B cell (primary cell): Measurements from ENCODE around the gene MCRIP2. TPM values are rescaled to one million over a fixed set of nuclear protein-coding genes. Genes with fewer than 3 reads are reported as not detected.

Experiments
- ATAC-seq: fragments of 200-7000 bp; cut with Tn5 transposase; one replicate; pipeline ENCODE4 v1.10.0; 2021; ENCODE audit warnings: low read depth, mild to moderate bottlenecking, moderate number of reproducible peaks, moderate library complexity
- CTCF ChIA-PET: fragments of 350-600 bp; sonication (Branson Sonifier 250); formaldehyde crosslinking; loops from one replicate; lab custom pipeline; 2021; ENCODE audit warnings: antibody characterized with exemption, inconsistent platforms; lab: Charles Lee
- POLR2A ChIA-PET: fragments of 350-600 bp; sonication (Branson Sonifier 250); formaldehyde crosslinking; loops from one replicate; lab custom pipeline; 2021; ENCODE audit warnings: antibody characterized with exemption; lab: Charles Lee
- DNase-seq: peaks from one replicate; pipeline ENCODE4 v3.0.0; 2013
- H2AFZ ChIP-seq: 2 replicates; pipeline ENCODE4 v1.6.1; 2012; ENCODE audit warnings: mild to moderate bottlenecking, low read depth, low read length; ENCODE audit not compliant: insufficient read depth, poor library complexity, severe bottlenecking
- H3K27ac ChIP-seq, 2 donors: 1 replicate in 1 of 2; 2 replicates in 1 of 2; pipeline ENCODE4 v1.5.1; 2012 to 2013; ENCODE audit warnings: low read length in 2 of 2, mild to moderate bottlenecking in 2 of 2, moderate library complexity in 1 of 2
- H3K27me3 ChIP-seq, 4 experiments: fragments of 200-600 bp in 1 of 4; sonication (generic) in 1 of 4; replicated peaks in 1 of 4; 1 replicate in 2 of 4; 2 replicates in 2 of 4; pipeline versions ENCODE4 v1.6.1 to v1.7.0; 2013 to 2016; ENCODE audit warnings: low read length in 3 of 4, mild to moderate bottlenecking in 2 of 4, mixed read lengths in 1 of 4, moderate library complexity in 1 of 4; ENCODE audit not compliant: insufficient read depth in 4 of 4, control insufficient read depth in 3 of 4; ENCODE audit errors: control extremely low read depth in 1 of 4
- H3K36me3 ChIP-seq, 2 experiments: replicated peaks in 1 of 2; 1 replicate in 1 of 2; 2 replicates in 1 of 2; pipeline versions ENCODE4 v1.6.1 to v1.7.1; 2013; ENCODE audit warnings: low read length in 1 of 2; ENCODE audit not compliant: insufficient read depth in 2 of 2, control insufficient read depth in 1 of 2; ENCODE audit errors: control extremely low read depth in 1 of 2, extremely low read depth in 1 of 2
- H3K4me1 ChIP-seq, 2 donors: fragments of 200-600 bp in 1 of 2; sonication (generic) in 1 of 2; 1 replicate in 1 of 2; 2 replicates in 1 of 2; pipeline versions ENCODE4 v1.5.1 to v1.6.1; 2013 to 2017; ENCODE audit warnings: low read length in 2 of 2; ENCODE audit not compliant: control insufficient read depth in 2 of 2, insufficient read depth in 2 of 2
- H3K4me2 ChIP-seq: replicated peaks from 2 replicates; pipeline ENCODE3; 2012; ENCODE audit warnings: mild to moderate bottlenecking, low read depth, low read length; ENCODE audit not compliant: poor library complexity, severe bottlenecking
- H3K4me3 ChIP-seq, 5 experiments: fragments of 200-600 bp in 1 of 5; sonication (generic) in 1 of 5; 1 replicate in 3 of 5; 2 replicates in 2 of 5; pipeline versions ENCODE4 v1.5.1 to v1.7.0; 2011 to 2016; ENCODE audit warnings: low read length in 4 of 5, mild to moderate bottlenecking in 4 of 5, low read depth in 2 of 5, control low read depth in 1 of 5, moderate library complexity in 1 of 5; ENCODE audit not compliant: insufficient read depth in 1 of 5; ENCODE audit errors: control extremely low read depth in 1 of 5, extremely low read depth in 1 of 5
- H3K79me2 ChIP-seq: fragments of 200-600 bp; sonication (generic); one replicate; pipeline ENCODE4 v1.6.0; 2016; ENCODE audit warnings: low read length; ENCODE audit not compliant: control insufficient read depth, insufficient read depth
- H3K9ac ChIP-seq: fragments of 200-600 bp; sonication (generic); 2 replicates; pipeline ENCODE4 v1.6.1; 2017; ENCODE audit warnings: mild to moderate bottlenecking, low read length, moderate library complexity
- H3K9me3 ChIP-seq, 3 donors: one replicate each; pipeline versions ENCODE4 v1.6.1 to v1.7.1; 2013; ENCODE audit warnings: low read length in 2 of 3; ENCODE audit not compliant: control insufficient read depth in 2 of 3, insufficient read depth in 1 of 3; ENCODE audit errors: control extremely low read depth in 1 of 3
- H4K20me1 ChIP-seq: 2 replicates; pipeline ENCODE4 v1.6.0; 2012; ENCODE audit warnings: mild to moderate bottlenecking, low read length; ENCODE audit not compliant: insufficient read depth, control insufficient read depth, poor library complexity, severe bottlenecking
- H3K27ac Mint-ChIP-seq: one replicate; pipeline ENCODE4 v1.8.0; 2021; ENCODE audit warnings: mixed read lengths
- H3K27me3 Mint-ChIP-seq: one replicate; pipeline ENCODE4 v1.8.0; 2021; ENCODE audit warnings: mixed read lengths
- H3K4me1 Mint-ChIP-seq: one replicate; pipeline ENCODE4 v1.8.0; 2021; ENCODE audit warnings: mixed read lengths
- H3K4me3 Mint-ChIP-seq: one replicate; pipeline ENCODE4 v1.8.0; 2021; ENCODE audit warnings: mixed read lengths
- H3K9me3 Mint-ChIP-seq: one replicate; pipeline ENCODE4 v1.8.0; 2022; ENCODE audit warnings: mixed read lengths; ENCODE audit not compliant: insufficient read depth
- CTCF ChIP-seq: fragments of 200-600 bp; IDR thresholded peaks from one replicate; pipeline ENCODE4 v1.8.0; 2022; ENCODE audit warnings: antibody characterized with exemption, mild to moderate bottlenecking
- EZH2 ChIP-seq: IDR thresholded peaks from 2 replicates; pipeline ENCODE4 v1.6.1; 2012; ENCODE audit warnings: borderline replicate concordance, low read depth, mild to moderate bottlenecking, moderate library complexity, low read length; ENCODE audit not compliant: insufficient read depth, poor library complexity, severe bottlenecking
- WGBS: methylation state at CpG from one replicate; pipeline ENCODE4 v1.1.5; 2013; ENCODE audit warnings: missing lambda C conversion rate; ENCODE audit not compliant: insufficient coverage; 5-methylcytosine and 5-hydroxymethylcytosine counted together
- intact Hi-C: fragments of 100-400 bp; cut with micrococcal nuclease; formaldehyde crosslinking; loops from one replicate; pipeline ENCODE4 v1.10.0; 2022
- polyA plus RNA-seq: library from polyadenylated mRNA; depleted of rRNA; stranded (reverse); fragments of >200 nt; gene quantifications from 2 replicates; pipeline ENCODE4 v1.2.3, GENCODE V29; 2012
- total RNA-seq, 2 donors: library from RNA; stranded (reverse); fragments of 120-200 nt in 1 of 2; gene quantifications; 1 replicate in 1 of 2; 2 replicates in 1 of 2; pipeline versions ENCODE4 v1.2.3 to v1.2.4, GENCODE V29; 2013 to 2022

The MCRIP2 gene
- total and polyA plus RNA-seq, 2 donors (not counting 1 experiment from before 2014, with no cell fraction given) = 29.2 to 46.0 TPM

- H4K20me1 ChIP-seq = peaks cover 4% of the 10 kb centered on the region
- POLR2A ChIA-PET = no interaction called here
- Mint-ChIP-seq H3K27me3 (peaks cover 17% of the 10 kb centered on the region), H3K27ac (no peak overlapping the region), H3K9me3 (no peaks in the 10 kb centered on the region), H3K4me1 (peaks cover 27% of the 10 kb centered on the region), H3K4me3 (peak overlapping the region; percentile 29)
- DNase-seq = no peak
- intact Hi-C loops = no loop called here
- CTCF ChIA-PET = no interaction called here
- H3K27ac ChIP-seq = no peak overlapping the region
- H3K4me3 ChIP-seq = peak overlapping the region in 1 of 5 experiments; percentile 58
- H3K9ac ChIP-seq = no peak overlapping the region
- no peak for ATAC-seq
- H3K4me2 ChIP-seq = peak overlapping the region; percentile 96
- H3K4me1 ChIP-seq = peaks cover 36 to 41% of the 10 kb centered on the region in 2 donors
- peaks cover 0 to 42% (median 15%) of the 10 kb centered on the region in 4 experiments for H3K27me3 ChIP-seq
- peaks cover 0 to 28% (median 0%) of the 10 kb centered on the region in 3 donors for H3K9me3 ChIP-seq
- H3K79me2 ChIP-seq = peaks cover 12% of the 10 kb centered on the region
- H3K36me3 ChIP-seq = no peaks in the 10 kb centered on the region
- 5% methylated on average over 33 of the region's 37 CpGs for WGBS
- TF ChIP-seq EZH2 (no peak), CTCF (no peak)
- H2AFZ ChIP-seq = no peak overlapping the region
Measured at GRCh38 chr16:693766-694165, 52.1 kb downstream of the MCRIP2 start.

- Mint-ChIP-seq H3K27ac (no peak overlapping the region), H3K9me3 (no peaks in the 10 kb centered on the region), H3K4me3 (peak overlapping the region; percentile 75), H3K4me1 (peaks cover 23% of the 10 kb centered on the region), H3K27me3 (peaks cover 17% of the 10 kb centered on the region)
- Histone ChIP-seq H3K79me2 (peaks cover 7% of the 10 kb centered on the region), H3K27me3 (peaks cover 0 to 47% (median 17%) of the 10 kb centered on the region in 4 experiments), H3K36me3 (no peaks in the 10 kb centered on the region), H2AFZ (peak overlapping the region; percentile 33), H3K4me2 (peak overlapping the region; percentile 96), H3K27ac (no peak overlapping the region), H3K9me3 (peaks cover 0 to 32% (median 0%) of the 10 kb centered on the region in 3 donors), H4K20me1 (peaks cover 2% of the 10 kb centered on the region), H3K4me1 (peaks cover 30 to 39% of the 10 kb centered on the region in 2 donors), H3K9ac (peak overlapping the region; percentile 58), H3K4me3 (peak overlapping the region in 4 of 5 experiments; percentile 40 to 58 (median 52))
- intact Hi-C loops = no loop called here
- POLR2A ChIA-PET = no interaction called here
- no peak for DNase-seq
- ATAC-seq = no peak
- TF ChIP-seq CTCF (no peak), EZH2 (peak; percentile 95)
- CTCF ChIA-PET = no interaction called here
- 3% methylated on average over 54 of the region's 64 CpGs for WGBS
Measured at GRCh38 chr16:694187-694862, 52.7 kb downstream of the MCRIP2 start.
